Subcutaneous abdominal adipose tissue (tissue), 5 donors: ENCODE data around the gene PSMB8.

ENCODE experiments used
- H3K27ac ChIP-seq: one replicate; pipeline ENCODE4 v1.7.0; 2013; ENCODE audit warnings: low read depth, mild to moderate bottlenecking, inconsistent platforms, low read length, moderate library complexity
- H3K27me3 ChIP-seq, 5 donors: one replicate each; pipeline ENCODE4 v1.7.0; 2013; ENCODE audit warnings: low read length in 5 of 5, inconsistent platforms in 1 of 5; ENCODE audit not compliant: control insufficient read depth in 5 of 5, insufficient read depth in 4 of 5
- H3K36me3 ChIP-seq, 5 donors: one replicate each; pipeline ENCODE4 v1.7.0; 2013; ENCODE audit warnings: low read length in 5 of 5; ENCODE audit not compliant: control insufficient read depth in 5 of 5, insufficient read depth in 5 of 5
- H3K4me1 ChIP-seq, 5 donors: one replicate each; pipeline ENCODE4 v1.7.0; 2013; ENCODE audit warnings: low read length in 5 of 5, mild to moderate bottlenecking in 3 of 5, moderate library complexity in 1 of 5; ENCODE audit not compliant: control insufficient read depth in 5 of 5, insufficient read depth in 5 of 5
- H3K4me3 ChIP-seq, 5 donors: one replicate each; pipeline ENCODE4 v1.7.0; 2013; ENCODE audit warnings: low read length in 5 of 5, low read depth in 1 of 5
- H3K9ac ChIP-seq, 5 donors: one replicate each; pipeline ENCODE4 v1.7.0; 2013; ENCODE audit warnings: low read length in 5 of 5, mild to moderate bottlenecking in 4 of 5, moderate library complexity in 3 of 5
- H3K9me3 ChIP-seq, 5 donors: one replicate each; pipeline ENCODE4 v1.7.0; 2013; ENCODE audit warnings: low read length in 5 of 5; ENCODE audit not compliant: control insufficient read depth in 5 of 5
- donor health status: healthy.
- donor health status: healthy.
- donor health status: healthy.
- donor health status: healthy.
- donor health status: healthy.

Gene PSMB8

DNA sequence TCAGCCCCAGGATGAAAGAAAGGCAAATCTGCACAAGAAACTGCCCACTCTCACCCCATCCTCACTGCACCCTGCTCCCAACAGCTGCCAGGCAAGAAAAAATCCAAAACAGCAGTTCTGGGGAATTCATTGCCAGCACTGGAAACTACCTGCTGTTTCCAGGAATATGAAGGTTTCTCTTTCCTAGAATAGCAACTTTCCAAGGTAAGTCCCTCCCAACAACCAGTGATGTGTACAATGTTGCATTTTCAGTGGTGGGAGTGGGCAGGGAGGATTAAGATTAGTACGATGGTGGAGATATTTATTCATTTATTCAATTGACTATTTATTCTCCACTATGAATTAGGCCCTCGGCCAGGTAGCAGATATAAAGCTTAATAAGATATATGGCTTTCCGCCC, 16.8 kb downstream of the PSMB8 start:
- Histone ChIP-seq H3K27ac (no peak overlapping the region), H3K9me3 (no peaks in the 10 kb centered on the region), H3K9ac (peak overlapping the region in 1 of 5 donors; percentile 18), H3K27me3 (no peaks in the 10 kb centered on the region), H3K4me3 (no peak overlapping the region), H3K36me3 (peaks cover 4 to 44% (median 35%) of the 10 kb centered on the region in 5 donors), H3K4me1 (peaks cover 0 to 4% (median 0%) of the 10 kb centered on the region in 5 donors)

DNA sequence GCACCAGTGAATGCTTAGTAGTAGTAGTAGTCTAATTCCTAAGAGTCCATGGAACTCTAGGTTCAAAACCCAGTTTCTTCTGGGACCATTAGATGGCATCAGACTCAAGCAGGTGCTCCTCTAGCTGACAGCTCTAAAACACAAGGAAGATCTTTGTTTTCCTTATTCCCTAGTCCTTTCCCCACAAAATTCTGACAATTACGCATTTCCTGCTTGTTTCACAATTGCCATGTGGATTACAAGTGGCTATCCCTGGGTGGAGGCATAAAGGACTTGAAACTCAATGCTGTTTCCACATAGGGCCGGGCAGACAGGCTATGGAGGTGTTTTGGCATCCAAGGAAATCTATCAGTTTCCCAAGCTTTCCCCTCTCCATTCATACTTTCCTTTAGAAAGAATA, 17.9 kb downstream of the PSMB8 start:
- H3K27ac ChIP-seq, result no peak overlapping the region
- H3K9ac ChIP-seq, result no peak overlapping the region

DNA sequence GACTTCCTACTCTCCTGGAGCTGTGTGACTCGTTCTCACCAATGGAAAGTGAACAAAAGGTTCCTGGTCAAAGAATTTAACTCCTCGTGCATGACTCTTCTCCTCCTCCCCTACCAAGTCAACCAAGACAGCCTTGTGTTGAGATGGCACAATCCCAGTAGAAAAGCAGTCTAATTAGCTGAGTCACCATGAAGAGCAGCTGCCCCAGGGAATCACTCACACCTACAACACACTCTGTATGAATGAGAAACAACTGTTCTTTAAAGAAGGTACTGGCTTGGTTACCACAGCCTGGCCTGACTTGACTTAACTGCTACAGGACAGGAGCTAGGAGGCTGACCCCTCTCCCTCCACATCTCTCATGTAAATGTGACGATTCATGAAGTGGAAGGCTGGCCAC, 24.1 kb downstream of the PSMB8 start:
- Histone ChIP-seq H3K27me3 (no peaks in the 10 kb centered on the region), H3K9me3 (no peaks in the 10 kb centered on the region), H3K36me3 (no peaks in the 10 kb centered on the region), H3K9ac (no peak overlapping the region), H3K4me3 (no peak overlapping the region), H3K27ac (no peak overlapping the region), H3K4me1 (peaks cover 0 to 21% (median 5%) of the 10 kb centered on the region in 5 donors)

More for the DNA sequence above, 17.9 kb downstream of the PSMB8 start:
- Histone ChIP-seq H3K27me3 (no peaks in the 10 kb centered on the region), H3K36me3 (peaks cover 4 to 34% (median 26%) of the 10 kb centered on the region in 5 donors), H3K4me1 (peaks cover 0 to 4% (median 2%) of the 10 kb centered on the region in 5 donors), H3K9me3 (no peaks in the 10 kb centered on the region), H3K4me3 (no peak overlapping the region)

DNA sequence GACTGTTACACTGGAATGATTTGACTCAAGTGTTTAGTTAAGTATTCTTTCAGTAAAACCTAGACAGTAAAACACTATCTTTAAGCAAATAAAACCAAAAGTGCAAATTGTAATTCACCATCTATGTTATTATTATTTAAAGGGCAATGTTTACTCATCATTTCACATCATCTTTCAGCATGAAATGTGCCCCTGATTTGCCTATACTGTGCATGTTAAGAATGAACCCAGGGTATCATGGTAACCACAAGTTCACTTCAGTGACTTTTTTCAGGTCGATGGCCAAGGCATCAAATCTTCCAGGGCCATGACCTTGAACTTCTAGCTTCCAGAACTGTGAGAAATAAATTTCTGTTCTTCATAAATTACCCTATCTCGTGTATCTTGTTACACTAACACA, 25.0 kb downstream of the PSMB8 start:
- Histone ChIP-seq H3K9me3 (no peaks in the 10 kb centered on the region), H3K9ac (no peak overlapping the region), H3K27me3 (no peaks in the 10 kb centered on the region), H3K4me3 (no peak overlapping the region), H3K27ac (no peak overlapping the region), H3K4me1 (peaks cover 0 to 21% (median 6%) of the 10 kb centered on the region in 5 donors), H3K36me3 (no peaks in the 10 kb centered on the region)

DNA sequence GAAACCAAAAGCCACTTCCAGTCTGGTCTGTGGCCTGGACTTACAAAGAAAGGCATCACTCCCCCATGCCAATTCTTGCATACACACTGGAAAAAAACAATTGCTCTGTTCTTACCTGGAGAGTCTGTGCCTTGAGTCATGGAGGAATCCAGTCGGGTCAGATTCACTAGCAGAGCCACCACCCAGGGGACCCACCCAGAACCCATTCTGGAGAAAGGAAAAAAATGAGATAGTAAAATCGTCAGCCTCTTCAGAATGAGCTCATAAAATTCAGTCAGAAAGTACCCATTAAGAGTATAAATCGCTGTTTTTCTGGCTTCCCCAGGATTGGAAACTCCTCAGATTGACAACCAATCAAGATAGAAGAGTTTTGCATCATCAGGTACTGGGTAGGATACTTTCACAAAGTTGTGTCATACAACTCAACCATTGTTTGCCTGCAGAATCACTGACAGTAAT, 27.1 kb downstream of the PSMB8 start, which contains the start of gene HLA-DOB:
Gene HLA-DOB, minus strand, starts transcription at position 257 of the 459 bp plus-strand sequence. Its CDS starts 51 bp downstream, at position 206.
- peaks cover 0 to 21% (median 6%) of the 10 kb centered on the region in 5 donors for H3K4me1 ChIP-seq
- H3K36me3 ChIP-seq, result no peaks in the 10 kb centered on the region
- no peak within 1 kb of the TSS for H3K9ac ChIP-seq
- no peaks in the 10 kb centered on the region for H3K27me3 ChIP-seq
- peak within 1 kb of the TSS in 3 of 5 donors; percentile 12 to 39 (median 32) for H3K4me3 ChIP-seq
- no peak within 1 kb of the TSS for H3K27ac ChIP-seq
- no peaks in the 10 kb centered on the region for H3K9me3 ChIP-seq

DNA sequence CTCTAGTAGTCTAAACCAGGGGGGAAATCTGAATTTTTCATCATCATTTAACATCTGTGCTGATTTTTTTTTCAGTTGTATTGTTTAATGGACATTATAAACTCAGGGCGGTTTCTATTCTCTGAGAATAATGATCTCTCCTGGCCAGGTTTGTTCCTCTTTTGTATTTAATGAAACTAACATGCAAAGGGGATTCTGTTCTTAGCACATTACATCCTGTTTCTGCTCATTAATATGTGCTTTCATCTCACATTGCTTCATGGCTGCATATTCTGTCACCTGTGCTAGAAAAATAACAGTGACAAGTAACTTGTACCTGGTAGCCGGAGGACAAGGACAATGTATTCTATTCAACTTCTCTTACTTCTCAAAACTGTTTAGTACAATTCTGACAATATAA, 27.9 kb downstream of the PSMB8 start:
- H3K36me3 ChIP-seq, result no peaks in the 10 kb centered on the region
- no peaks in the 10 kb centered on the region for H3K27me3 ChIP-seq
- H3K4me1 ChIP-seq, result peaks cover 0 to 19% (median 6%) of the 10 kb centered on the region in 5 donors
- H3K27ac ChIP-seq, result no peak overlapping the region
- H3K9ac ChIP-seq, result no peak overlapping the region
- H3K4me3 ChIP-seq, result no peak overlapping the region
- H3K9me3 ChIP-seq, result no peaks in the 10 kb centered on the region

DNA sequence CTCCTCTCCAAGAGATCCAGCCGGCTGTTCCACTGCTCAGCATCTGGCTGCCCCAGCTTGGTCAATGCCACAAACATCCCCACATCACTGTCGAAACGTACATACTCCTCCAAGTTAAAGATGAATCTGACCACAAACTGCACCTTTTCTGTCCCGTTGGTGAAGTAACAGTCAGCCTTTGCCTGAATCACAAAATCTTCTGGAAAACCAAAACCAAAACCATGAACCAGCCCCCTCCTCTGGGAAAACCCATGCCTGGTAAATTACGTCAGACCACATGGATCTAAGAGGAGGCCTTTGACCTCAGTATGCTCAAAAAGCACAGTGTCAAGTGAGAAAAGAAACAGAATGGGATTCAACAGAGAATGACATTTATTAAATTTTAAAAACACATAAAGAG, 28.7 kb downstream of the PSMB8 start:
- peaks cover 0 to 18% (median 6%) of the 10 kb centered on the region in 5 donors for H3K4me1 ChIP-seq
- peak overlapping the region in 1 of 5 donors; percentile 25 for H3K4me3 ChIP-seq
- H3K27ac ChIP-seq, result no peak overlapping the region
- no peaks in the 10 kb centered on the region for H3K36me3 ChIP-seq
- no peak overlapping the region for H3K9ac ChIP-seq
- H3K9me3 ChIP-seq, result no peaks in the 10 kb centered on the region
- no peaks in the 10 kb centered on the region for H3K27me3 ChIP-seq

DNA sequence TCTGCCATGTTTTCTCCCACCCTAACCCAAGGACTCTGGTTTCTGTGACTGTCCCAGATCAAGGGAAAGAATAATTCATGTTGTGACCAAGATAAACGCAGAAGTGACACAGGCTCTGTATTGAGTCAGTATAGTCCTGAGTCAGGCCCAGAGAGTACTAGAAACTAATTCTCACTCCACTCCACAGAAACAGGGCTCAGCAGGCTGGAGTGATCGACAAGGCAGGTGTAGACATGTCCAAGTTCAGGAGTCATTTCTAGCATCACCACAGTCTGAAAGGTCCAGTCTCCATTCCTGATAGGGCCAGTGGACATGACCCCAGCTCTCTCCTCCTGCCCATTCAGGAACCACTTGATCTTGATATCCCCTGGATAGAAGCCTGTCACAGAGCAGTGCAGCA, 29.7 kb downstream of the PSMB8 start:
- Histone ChIP-seq H3K9me3 (no peaks in the 10 kb centered on the region), H3K27ac (no peak overlapping the region)

DNA sequence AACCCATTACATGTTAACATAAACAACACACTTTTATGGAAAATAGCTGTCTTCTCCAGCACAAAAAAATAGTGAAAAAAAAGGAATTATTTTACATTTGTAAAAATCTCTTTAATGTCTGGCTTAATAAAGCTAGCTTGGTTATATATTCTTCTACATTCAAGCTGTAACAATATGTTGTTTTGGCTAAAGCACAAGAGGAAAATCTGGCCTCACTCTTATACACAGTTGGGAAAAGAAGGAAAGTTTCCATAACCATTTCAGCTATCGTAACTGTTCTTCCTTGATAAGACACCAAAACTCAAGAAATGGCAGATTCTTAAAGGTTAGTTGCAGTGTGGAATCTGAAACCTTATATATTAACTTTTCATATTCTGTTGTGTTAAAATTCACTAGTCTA, 34.7 kb downstream of the PSMB8 start:
- no peaks in the 10 kb centered on the region for H3K4me1 ChIP-seq
- H3K9ac ChIP-seq, result no peak overlapping the region
- no peaks in the 10 kb centered on the region for H3K9me3 ChIP-seq
- no peak overlapping the region for H3K4me3 ChIP-seq
- peaks cover 3 to 11% (median 6%) of the 10 kb centered on the region in 5 donors for H3K27me3 ChIP-seq
- H3K27ac ChIP-seq, result no peak overlapping the region
- no peaks in the 10 kb centered on the region for H3K36me3 ChIP-seq

More for the DNA sequence above, 29.7 kb downstream of the PSMB8 start:
- no peak overlapping the region for H3K9ac ChIP-seq
- H3K27me3 ChIP-seq, result no peaks in the 10 kb centered on the region
- H3K4me3 ChIP-seq, result no peak overlapping the region
- peaks cover 0 to 18% (median 6%) of the 10 kb centered on the region in 5 donors for H3K4me1 ChIP-seq
- no peaks in the 10 kb centered on the region for H3K36me3 ChIP-seq

DNA sequence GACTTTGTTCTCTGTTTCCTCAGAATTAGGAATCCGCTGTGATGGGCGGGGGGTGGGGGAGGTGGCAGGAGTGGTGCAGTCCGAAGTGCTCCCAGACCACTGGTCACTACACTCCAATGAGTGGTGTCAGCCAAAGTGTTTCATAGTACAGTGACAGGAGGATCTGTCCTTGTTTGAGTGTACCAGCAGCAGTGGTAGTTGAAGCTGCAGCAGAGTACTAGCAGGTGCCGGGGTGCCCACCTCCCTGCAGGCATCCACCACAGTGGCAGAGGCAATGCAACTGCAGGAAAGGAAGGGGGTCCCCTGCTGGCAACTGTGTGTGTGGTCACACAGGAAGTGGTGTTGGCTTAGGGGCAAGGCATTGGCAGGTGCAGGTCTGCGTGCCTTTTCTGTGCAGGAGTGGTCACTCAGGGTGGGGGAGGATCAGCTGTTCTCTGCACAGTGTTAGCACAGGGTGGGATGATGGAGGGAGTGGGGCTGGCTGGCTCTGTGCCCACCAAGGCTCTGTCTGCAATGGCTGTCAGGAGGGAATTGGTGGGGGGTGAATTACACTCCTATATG, 36.7 kb downstream of the PSMB8 start:
- Histone ChIP-seq H3K9me3 (no peaks in the 10 kb centered on the region), H3K4me3 (no peak overlapping the region), H3K27ac (no peak overlapping the region), H3K4me1 (no peaks in the 10 kb centered on the region), H3K9ac (no peak overlapping the region), H3K36me3 (no peaks in the 10 kb centered on the region), H3K27me3 (peaks cover 3 to 11% (median 6%) of the 10 kb centered on the region in 5 donors)
